Stomach (tissue), 9 donors: ENCODE results near the gene ACIN1. TPM values are rescaled to one million over a fixed set of nuclear protein-coding genes. Genes with fewer than 3 reads are reported as not detected.
A peak's percentile ranks its signal among the peaks of the same experiment; 100 is the strongest.

Experiments
- DNase-seq, 2 donors: peaks; one replicate each; pipeline versions ENCODE4 v3.0.0 to v3.0.0-alpha.2; 2013 to 2019
- H3K27ac ChIP-seq, 5 donors: fragments of 200-600 bp in 4 of 5; sonication (generic) in 4 of 5; one replicate each; pipeline ENCODE4 v1.5.1; 2013 to 2019; ENCODE audit warnings: mild to moderate bottlenecking in 1 of 5, moderate library complexity in 1 of 5
- H3K27me3 ChIP-seq, 3 donors: fragments of 200-600 bp; sonication (generic); one replicate each; pipeline ENCODE4 v1.5.1; 2017 to 2019; ENCODE audit warnings: mixed run types in 1 of 3
- H3K36me3 ChIP-seq, 4 donors: fragments of 200-600 bp; sonication (generic); 1 replicate in 3 of 4; 2 replicates in 1 of 4; pipeline ENCODE4 v1.5.1; 2016 to 2019
- H3K4me1 ChIP-seq, 4 donors: fragments of 200-600 bp; sonication (generic); one replicate each; pipeline ENCODE4 v1.5.1; 2016 to 2019
- H3K4me3 ChIP-seq, 4 donors: fragments of 200-600 bp; sonication (generic) in 3 of 4; one replicate each; pipeline ENCODE4 v1.5.1; 2016 to 2019; ENCODE audit warnings: mild to moderate bottlenecking in 1 of 4
- H3K9me3 ChIP-seq, 4 donors: fragments of 200-600 bp; sonication (generic); one replicate each; pipeline ENCODE4 v1.5.1; 2016 to 2019
- EP300 ChIP-seq: sonication (generic); formaldehyde crosslinking; IDR thresholded peaks from one replicate; pipeline ENCODE4 v1.6.1; 2017; ENCODE audit warnings: antibody characterized with exemption
- POLR2A ChIP-seq, 4 donors: fragments of 450-650 bp; IDR thresholded peaks; one replicate each; pipeline ENCODE4 v1.6.1; 2016; ENCODE audit warnings: antibody characterized with exemption in 4 of 4, control low read depth in 2 of 4, mild to moderate bottlenecking in 1 of 4, moderate library complexity in 1 of 4
- POLR2AphosphoS5 ChIP-seq, 3 donors: sonication (generic); formaldehyde crosslinking; IDR thresholded peaks; one replicate each; pipeline ENCODE4 v1.6.1; 2016; ENCODE audit warnings: antibody characterized with exemption in 3 of 3
- WGBS, 5 donors: extraction: QIAGEN DNeasy Blood & Tissue Kit in 3 of 5; methylation state at CpG; one replicate each; pipeline versions ENCODE4 v1.1.5 to v1.1.7; 2013 to 2018; 5-methylcytosine and 5-hydroxymethylcytosine counted together
- intact Hi-C: fragments of 100-400 bp; cut with DNase I; formaldehyde crosslinking; loops from one replicate; pipeline ENCODE4 v1.15.1; 2023; ENCODE audit warnings: low total_unique reads
- polyA plus RNA-seq, 3 donors: library from polyadenylated mRNA; stranded (reverse); fragments of 200-250 nt; gene quantifications; one replicate each; pipeline ENCODE4 v1.2.3, GENCODE V29; 2013
- total RNA-seq, 5 donors: library from RNA; depleted of rRNA; stranded (reverse); fragments of >200 nt; gene quantifications; one replicate each; pipeline versions ENCODE4 v1.1.0 to v1.2.3, GENCODE V29; 2014 to 2016
- TF ChIP-seq, protein P1 (sequence below), 7 experiments: fragments of 450-650 bp in 4 of 7; fragments of 200-600 bp in 3 of 7; sonication (generic) in 3 of 7; IDR thresholded peaks; one replicate each; pipeline ENCODE4 v1.5.1; 2016 to 2019; ENCODE audit warnings: antibody characterized with exemption in 7 of 7, control low read depth in 2 of 7, mild to moderate bottlenecking in 1 of 7
- donor health status: healthy with polysubstance abuse.
- donor health status: Bipolar disorder and iron deficiency.
- donor health status: healthy.

Gene ACIN1
- total and polyA plus RNA-seq, 8 donors = 37.1 to 232 (median 117) TPM

DNA sequence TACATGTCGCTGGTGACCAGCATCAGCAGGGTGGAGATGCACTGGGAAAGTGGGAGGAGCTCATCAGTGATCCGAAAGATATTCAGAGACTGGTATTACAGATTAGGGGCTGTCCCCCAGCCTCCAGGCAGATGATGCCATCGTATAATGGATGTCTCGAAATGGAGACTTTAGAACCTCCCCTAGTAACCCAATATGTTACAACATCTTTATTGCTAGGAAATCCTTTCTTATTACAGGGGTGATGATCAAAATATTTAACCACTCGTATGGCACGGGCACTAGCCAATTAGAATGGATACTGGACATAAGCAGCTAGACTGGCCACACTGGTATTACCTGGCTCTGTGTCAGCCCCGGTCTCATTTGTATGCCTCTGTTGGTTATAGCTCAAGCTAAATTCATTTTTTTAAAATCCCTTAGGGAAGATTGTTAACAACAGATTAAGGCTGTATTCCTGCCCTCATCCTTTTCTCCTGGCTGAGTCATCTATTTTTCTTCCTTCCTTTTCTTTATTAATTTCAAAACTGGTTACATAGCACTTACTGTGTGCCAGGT lies 34.9 kb upstream of the ACIN1 start:
- H3K4me1 ChIP-seq = peaks cover 0 to 25% (median 0%) of the 10 kb centered on the region in 4 donors
- no peak for TF ChIP-seq POLR2AphosphoS5 (IDR thresholded peaks at IDR 0.05)
- no peak for TF ChIP-seq EP300
- TF ChIP-seq, protein P1, sequence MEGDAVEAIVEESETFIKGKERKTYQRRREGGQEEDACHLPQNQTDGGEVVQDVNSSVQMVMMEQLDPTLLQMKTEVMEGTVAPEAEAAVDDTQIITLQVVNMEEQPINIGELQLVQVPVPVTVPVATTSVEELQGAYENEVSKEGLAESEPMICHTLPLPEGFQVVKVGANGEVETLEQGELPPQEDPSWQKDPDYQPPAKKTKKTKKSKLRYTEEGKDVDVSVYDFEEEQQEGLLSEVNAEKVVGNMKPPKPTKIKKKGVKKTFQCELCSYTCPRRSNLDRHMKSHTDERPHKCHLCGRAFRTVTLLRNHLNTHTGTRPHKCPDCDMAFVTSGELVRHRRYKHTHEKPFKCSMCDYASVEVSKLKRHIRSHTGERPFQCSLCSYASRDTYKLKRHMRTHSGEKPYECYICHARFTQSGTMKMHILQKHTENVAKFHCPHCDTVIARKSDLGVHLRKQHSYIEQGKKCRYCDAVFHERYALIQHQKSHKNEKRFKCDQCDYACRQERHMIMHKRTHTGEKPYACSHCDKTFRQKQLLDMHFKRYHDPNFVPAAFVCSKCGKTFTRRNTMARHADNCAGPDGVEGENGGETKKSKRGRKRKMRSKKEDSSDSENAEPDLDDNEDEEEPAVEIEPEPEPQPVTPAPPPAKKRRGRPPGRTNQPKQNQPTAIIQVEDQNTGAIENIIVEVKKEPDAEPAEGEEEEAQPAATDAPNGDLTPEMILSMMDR (IDR thresholded peaks at IDR 0.05) = no peak
- no peak for TF ChIP-seq POLR2A (IDR thresholded peaks at IDR 0.05)
- DNase-seq = no peak
- peaks cover 28 to 74% (median 70%) of the 10 kb centered on the region in 4 donors for H3K36me3 ChIP-seq
- no peak overlapping the region for H3K27ac ChIP-seq
- H3K4me3 ChIP-seq = no peak overlapping the region
- H3K9me3 ChIP-seq = no peaks in the 10 kb centered on the region
- intact Hi-C loops = no loop called here
- no peaks in the 10 kb centered on the region for H3K27me3 ChIP-seq
- WGBS, 5 donors = 85 to 93% (median 92%) methylated on average over 7 of the region's 7 CpGs

DNA sequence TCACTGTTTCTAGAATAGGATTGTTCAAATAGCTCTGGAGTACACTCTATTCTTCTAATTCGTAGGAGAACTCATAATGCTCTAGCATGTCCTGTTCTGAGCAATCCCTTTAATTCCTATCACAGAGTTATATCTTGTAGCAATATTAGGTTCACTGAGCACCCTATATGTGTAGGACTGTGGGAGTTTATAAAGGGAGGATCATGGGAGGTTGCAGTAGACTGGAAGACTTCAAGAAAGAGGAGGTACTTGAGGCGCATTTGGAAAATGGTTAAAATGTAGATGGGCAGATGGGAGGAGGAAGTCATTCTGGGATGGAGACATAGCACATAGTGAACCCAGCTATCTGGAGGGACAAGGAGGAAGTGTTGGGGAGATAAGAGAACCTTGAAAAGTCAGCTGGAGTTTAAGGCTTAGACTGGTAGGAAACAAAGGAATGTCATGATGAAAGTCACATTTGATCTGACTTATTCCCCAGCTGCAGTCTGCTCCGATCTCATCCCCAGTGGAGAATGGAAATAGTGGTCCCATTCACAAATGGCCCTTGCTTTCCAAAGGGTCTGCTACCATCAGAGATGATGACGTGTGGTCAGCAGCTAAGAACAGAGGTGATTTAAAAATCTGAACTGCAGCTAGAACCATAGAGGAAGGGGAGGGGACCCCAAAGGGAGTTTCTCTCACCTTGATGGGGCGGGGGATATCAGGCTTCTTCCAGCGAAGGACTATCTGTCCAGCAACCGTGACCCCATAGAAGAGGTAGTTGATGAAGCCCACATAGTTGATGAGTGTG lies 34.2 kb upstream of the ACIN1 start:
- no peaks in the 10 kb centered on the region for H3K27me3 ChIP-seq
- peaks cover 28 to 71% (median 69%) of the 10 kb centered on the region in 4 donors for H3K36me3 ChIP-seq
- no peaks in the 10 kb centered on the region for H3K9me3 ChIP-seq
- 86 to 96% (median 91%) methylated on average over 7 of the region's 7 CpGs for WGBS, 5 donors
- no peak overlapping the region for H3K4me3 ChIP-seq
- H3K27ac ChIP-seq = no peak overlapping the region
- intact Hi-C loops = no loop called here
- TF ChIP-seq POLR2AphosphoS5 (IDR thresholded peaks at IDR 0.05) (no peak), POLR2A (IDR thresholded peaks at IDR 0.05) (no peak), EP300 (no peak)
- TF ChIP-seq, protein P1 (IDR thresholded peaks at IDR 0.05) = no peak
- peaks cover 0 to 25% (median 1%) of the 10 kb centered on the region in 4 donors for H3K4me1 ChIP-seq
- no peak for DNase-seq

DNA sequence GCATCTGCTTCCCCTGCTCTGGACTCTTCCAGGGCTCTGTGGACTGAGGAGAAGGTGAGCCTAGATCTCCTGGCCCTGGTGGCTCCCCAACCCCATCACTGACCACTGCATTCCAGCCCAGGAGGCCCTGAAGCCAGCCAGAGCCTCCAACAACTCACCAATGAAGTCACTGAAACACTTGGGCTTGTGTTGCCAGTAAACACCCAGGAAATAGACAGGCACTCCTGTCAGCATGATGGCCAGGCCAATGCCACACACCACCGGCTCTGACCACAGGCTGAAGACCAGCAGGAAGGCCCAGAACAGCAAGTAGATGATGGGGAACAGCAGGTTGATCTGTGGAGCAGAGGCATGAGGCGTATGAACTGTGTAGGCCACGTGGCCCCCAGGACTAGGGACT lies 32.9 kb upstream of the ACIN1 start:
- H3K27me3 ChIP-seq = no peaks in the 10 kb centered on the region
- WGBS, 5 donors = 85 to 94% (median 91%) methylated on average over 3 of the region's 3 CpGs
- no peak for DNase-seq
- H3K4me1 ChIP-seq = peaks cover 0 to 38% (median 8%) of the 10 kb centered on the region in 4 donors
- peaks cover 28 to 68% (median 65%) of the 10 kb centered on the region in 4 donors for H3K36me3 ChIP-seq
- no peak overlapping the region for H3K27ac ChIP-seq
- TF ChIP-seq POLR2A (IDR thresholded peaks at IDR 0.05) (no peak), POLR2AphosphoS5 (IDR thresholded peaks at IDR 0.05) (no peak), EP300 (no peak)
- TF ChIP-seq, protein P1 (IDR thresholded peaks at IDR 0.05) = no peak
- no peak overlapping the region for H3K4me3 ChIP-seq
- H3K9me3 ChIP-seq = no peaks in the 10 kb centered on the region
- intact Hi-C loops = no loop called here

DNA sequence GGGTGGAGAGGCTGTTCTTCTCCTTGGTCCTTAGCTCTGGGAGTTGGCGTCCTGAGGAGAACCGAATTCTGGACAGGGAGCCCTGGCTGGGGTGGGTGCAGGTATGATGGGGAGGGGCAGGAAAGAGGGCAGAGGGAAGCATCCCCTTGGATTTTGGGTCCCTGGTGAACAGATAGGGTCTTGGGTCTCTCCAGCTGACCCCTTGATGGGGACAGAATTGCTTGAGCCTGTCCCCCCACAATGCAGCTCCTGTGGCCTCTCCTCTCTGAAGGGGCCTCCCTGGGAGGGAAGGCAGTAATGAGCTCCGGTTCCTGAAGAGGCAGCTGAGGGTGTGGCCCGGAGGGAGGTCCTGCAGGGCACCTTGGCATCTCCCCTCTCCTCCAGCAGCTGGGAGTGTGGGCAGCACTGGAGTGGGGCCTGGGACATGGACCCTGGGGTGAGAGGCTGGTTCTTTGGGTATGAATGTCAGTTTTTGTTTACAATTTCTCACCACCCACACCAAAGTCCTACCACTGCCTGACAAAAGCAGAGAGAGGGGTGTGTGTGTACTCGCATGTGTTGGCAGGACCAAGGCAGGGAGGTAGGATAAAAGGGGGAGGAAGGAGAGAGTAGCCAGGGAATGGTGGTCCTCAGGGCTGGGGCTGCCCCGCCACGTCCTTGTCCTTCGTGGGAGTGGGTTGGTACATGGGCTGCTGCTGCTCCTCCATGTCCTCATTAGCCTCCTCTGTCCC lies 31.8 kb upstream of the ACIN1 start:
- no peak for DNase-seq
- H3K36me3 ChIP-seq = peaks cover 28 to 57% (median 55%) of the 10 kb centered on the region in 4 donors
- peak overlapping the region in 1 of 5 donors; percentile 25 for H3K27ac ChIP-seq
- 81 to 88% (median 84%) methylated on average over 8 of the region's 8 CpGs for WGBS, 5 donors
- no peaks in the 10 kb centered on the region for H3K9me3 ChIP-seq
- TF ChIP-seq, protein P1 (IDR thresholded peaks at IDR 0.05) = no peak
- TF ChIP-seq POLR2AphosphoS5 (IDR thresholded peaks at IDR 0.05) (no peak), POLR2A (IDR thresholded peaks at IDR 0.05) (no peak), EP300 (no peak)
- intact Hi-C loops = no loop called here
- no peak overlapping the region for H3K4me3 ChIP-seq
- H3K4me1 ChIP-seq = peaks cover 0 to 44% (median 12%) of the 10 kb centered on the region in 4 donors
- H3K27me3 ChIP-seq = no peaks in the 10 kb centered on the region
